ENCODE results near the gene MAN2A1. TPM values are rescaled to one million over a fixed set of nuclear protein-coding genes. Genes with fewer than 3 reads are reported as not detected.

The MAN2A1 gene
- total RNA-seq, 1 experiment from 2014 or later = 35.4 TPM

GRCh38 chr5:109857405-109858031 is 167.8 kb downstream of the MAN2A1 start:
- POLR2A ChIA-PET = no interaction called here
- Histone ChIP-seq H3K27ac (ENCODE audit: low read depth, low read length) (no peak overlapping the region), H3K27me3 (ENCODE audit: insufficient read depth, low read length) (no peaks in the 10 kb centered on the region), H3K79me2 (ENCODE audit: insufficient read depth, low read length) (no peaks in the 10 kb centered on the region), H3K36me3 (ENCODE audit: control insufficient read depth in 1 of 2, insufficient read depth in 2 of 2, low read length in 2 of 2) (no peaks in the 10 kb centered on the region), H3K9ac (ENCODE audit: low read length) (no peak overlapping the region), H3K4me3 (replicated peaks in 1 of 2; ENCODE audit: low read depth in 1 of 2, low read length in 2 of 2) (no peak overlapping the region), H3K4me2 (ENCODE audit: low read length) (no peak overlapping the region), H3K4me1 (ENCODE audit: control insufficient read depth in 1 of 2, insufficient read depth in 2 of 2, low read length in 2 of 2) (no peaks in the 10 kb centered on the region), H4K20me1 (ENCODE audit: insufficient read depth) (no peaks in the 10 kb centered on the region), H2AFZ (ENCODE audit: low read depth, low read length, poor library complexity, severe bottlenecking) (no peak overlapping the region), H3K9me3 (ENCODE audit: control insufficient read depth in 1 of 2, insufficient read depth in 1 of 2, low read depth in 1 of 2, low read length in 2 of 2) (no peaks in the 10 kb centered on the region), H3K9me2 (ENCODE audit: insufficient read depth) (no peaks in the 10 kb centered on the region)
- BruUV-seq (replicated peaks) = no TSS peak
- CTCF ChIA-PET = no interaction called here
- DNase-seq (ENCODE audit: low read depth, low spot score) (no peak), ATAC-seq (no peak)
- RAD21 ChIA-PET (ENCODE audit: low non-redundant PET in 1 of 2, low total read pairs in 2 of 2, uncharacterized antibody in 2 of 2, unreplicated experiment in 2 of 2) = no interaction called here
- intact Hi-C loops (cut with micrococcal nuclease) = no loop called here
- TF ChIP-seq REST (IDR thresholded peaks at IDR 0.05; ENCODE audit: low read depth) (no peak), EGR1 (IDR thresholded peaks at IDR 0.05; ENCODE audit: low read depth) (no peak), CEBPB (IDR thresholded peaks at IDR 0.05; ENCODE audit: low read depth) (no peak), ELF1 (IDR thresholded peaks at IDR 0.05; ENCODE audit: borderline replicate concordance, low read depth) (no peak)

- Histone ChIP-seq H3K79me2 (ENCODE audit: insufficient read depth, low read length) (no peaks in the 10 kb centered on the region), H3K4me1 (ENCODE audit: control insufficient read depth in 1 of 2, insufficient read depth in 2 of 2, low read length in 2 of 2) (no peaks in the 10 kb centered on the region), H2AFZ (ENCODE audit: low read depth, low read length, poor library complexity, severe bottlenecking) (no peak overlapping the region), H3K4me3 (replicated peaks in 1 of 2; ENCODE audit: low read depth in 1 of 2, low read length in 2 of 2) (no peak overlapping the region), H3K27ac (ENCODE audit: low read depth, low read length) (no peak overlapping the region), H4K20me1 (ENCODE audit: insufficient read depth) (no peaks in the 10 kb centered on the region), H3K36me3 (ENCODE audit: control insufficient read depth in 1 of 2, insufficient read depth in 2 of 2, low read length in 2 of 2) (no peaks in the 10 kb centered on the region), H3K9ac (ENCODE audit: low read length) (no peak overlapping the region), H3K4me2 (ENCODE audit: low read length) (no peak overlapping the region), H3K27me3 (ENCODE audit: insufficient read depth, low read length) (no peaks in the 10 kb centered on the region), H3K9me3 (ENCODE audit: control insufficient read depth in 1 of 2, insufficient read depth in 1 of 2, low read depth in 1 of 2, low read length in 2 of 2) (no peaks in the 10 kb centered on the region), H3K9me2 (ENCODE audit: insufficient read depth) (no peaks in the 10 kb centered on the region)
- no peak for DNase-seq (ENCODE audit: low read depth, low spot score)
- intact Hi-C loops (cut with micrococcal nuclease) = no loop called here
- ATAC-seq = no peak
- no TSS peak for BruUV-seq (replicated peaks)
- ChIA-PET CTCF (no interaction called here), POLR2A (no interaction called here), RAD21 (ENCODE audit: low non-redundant PET in 1 of 2, low total read pairs in 2 of 2, uncharacterized antibody in 2 of 2, unreplicated experiment in 2 of 2) (no interaction called here)
- TF ChIP-seq, protein P1, sequence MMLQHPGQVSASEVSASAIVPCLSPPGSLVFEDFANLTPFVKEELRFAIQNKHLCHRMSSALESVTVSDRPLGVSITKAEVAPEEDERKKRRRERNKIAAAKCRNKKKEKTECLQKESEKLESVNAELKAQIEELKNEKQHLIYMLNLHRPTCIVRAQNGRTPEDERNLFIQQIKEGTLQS (IDR thresholded peaks at IDR 0.05) = no peak
- no peak for TF ChIP-seq SIN3A (IDR thresholded peaks at IDR 0.05; ENCODE audit: low read depth)
- no peak for TF ChIP-seq EZH2 (IDR thresholded peaks at IDR 0.05)
- TF ChIP-seq RAD21 (IDR thresholded peaks at IDR 0.05; ENCODE audit: low read depth) = no peak
- TF ChIP-seq CEBPB (IDR thresholded peaks at IDR 0.05; ENCODE audit: low read depth) = no peak
- no peak for TF ChIP-seq ELF1 (IDR thresholded peaks at IDR 0.05; ENCODE audit: borderline replicate concordance, low read depth)
- TF ChIP-seq, protein P2, sequence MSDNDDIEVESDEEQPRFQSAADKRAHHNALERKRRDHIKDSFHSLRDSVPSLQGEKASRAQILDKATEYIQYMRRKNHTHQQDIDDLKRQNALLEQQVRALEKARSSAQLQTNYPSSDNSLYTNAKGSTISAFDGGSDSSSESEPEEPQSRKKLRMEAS (IDR thresholded peaks at IDR 0.05) = no peak
- no peak for TF ChIP-seq FOSL1 (IDR thresholded peaks at IDR 0.05; ENCODE audit: low read depth)
- TF ChIP-seq REST (IDR thresholded peaks at IDR 0.05; ENCODE audit: low read depth) = no peak
- no peak for TF ChIP-seq JUND (IDR thresholded peaks at IDR 0.05)
- no peak for TF ChIP-seq TCF7L2 (IDR thresholded peaks at IDR 0.05; ENCODE audit: borderline replicate concordance, extremely low read depth, insufficient read depth, insufficient read length)
- no peak for TF ChIP-seq POLR2AphosphoS5 (IDR thresholded peaks at IDR 0.05; ENCODE audit: low read depth, low read length)
- TF ChIP-seq SP1 (IDR thresholded peaks at IDR 0.05; ENCODE audit: low read depth) = no peak
These were observed 169.8 kb downstream of the MAN2A1 start for GRCh38 chr5:109859537-109859936.

Measured in HCT116 (cell line).